Measurements from ENCODE around the gene DEPDC4. TPM values are rescaled to one million over a fixed set of nuclear protein-coding genes. Genes with fewer than 3 reads are reported as not detected.

Gene DEPDC4
- total and polyA plus RNA-seq, 10 of the 15 experiments (the other 5 are each of a cell fraction or from before 2014, with no cell fraction given) = 1.5 to 4.7 (median 2.2) TPM

- CTCF ChIA-PET = interaction anchor here (0.9 to 1.2 kb wide), 2 partner anchors 42 to 207 kb away, joined by 3 read pairs; no protein-coding TSS in a partner anchor
- Histone ChIP-seq H3K79me2 (ENCODE audit: control insufficient read depth, insufficient read depth, low read length) (peaks cover 22% of the 10 kb centered on the region), H3K4me1 (ENCODE audit: control insufficient read depth, insufficient read depth, low read length) (peaks cover 6% of the 10 kb centered on the region; the same call in 1 of the 2 replicates), H3K4me3 (no peak overlapping the region), H4K20me1 (ENCODE audit: control insufficient read depth, insufficient read depth) (no peaks in the 10 kb centered on the region), H3K9me3 (replicated peaks; ENCODE audit: control insufficient read depth, insufficient read depth, low read length) (no peaks in the 10 kb centered on the region), H3K27me3 (replicated peaks in 1 of 2; ENCODE audit: control insufficient read depth in 2 of 2, insufficient read depth in 2 of 2, low read length in 1 of 2) (no peaks in the 10 kb centered on the region), H2AFZ (ENCODE audit: control insufficient read depth, low read depth, low read length) (no peak overlapping the region), H3K36me3 (ENCODE audit: control insufficient read depth in 2 of 2, insufficient read depth in 2 of 2, low read length in 1 of 2) (no peaks in the 10 kb centered on the region; a peak in 1 of 4 replicates), H3K9ac (ENCODE audit: control insufficient read depth, insufficient read depth, low read length) (no peak overlapping the region), H3K4me2 (ENCODE audit: control insufficient read depth, insufficient read depth) (no peak overlapping the region), H3K27ac (ENCODE audit: control insufficient read depth, insufficient read depth) (no peak overlapping the region)
- no peak for ATAC-seq
- POLR2A ChIA-PET = no interaction called here
- RAD21 ChIA-PET (ENCODE audit: unreplicated experiment) = no interaction called here
- DNase-seq (ENCODE audit: low read depth, low spot score) = no peak
- intact Hi-C loops (cut with micrococcal nuclease; ENCODE audit: unreplicated experiment) (no loop called here), in situ Hi-C loops (cut with MboI) (no loop called here)
- no peak for FAIRE-seq
- BruUV-seq (replicated peaks) = no TSS peak
- no peak for TF ChIP-seq SREBF1 (IDR thresholded peaks at IDR 0.05; ENCODE audit: low read length)
- TF ChIP-seq SUPT20H (IDR thresholded peaks at IDR 0.05; ENCODE audit: borderline replicate concordance, control insufficient read depth, low read depth, low read length) = no peak
- TF ChIP-seq SREBF2 (IDR thresholded peaks at IDR 0.05; ENCODE audit: low read length) = no peak
- TF ChIP-seq PKNOX1 (IDR thresholded peaks at IDR 0.05) = no peak
- TF ChIP-seq BCL11A (IDR thresholded peaks at IDR 0.05; ENCODE audit: low read depth, low read length) = no peak
- no peak for TF ChIP-seq CREM (IDR thresholded peaks at IDR 0.05; ENCODE audit: low read depth)
- TF ChIP-seq MTA3 (IDR thresholded peaks at IDR 0.05; ENCODE audit: borderline replicate concordance, low read length) = no peak
- TF ChIP-seq BCLAF1 (IDR thresholded peaks at IDR 0.05) = no peak
- no peak for TF ChIP-seq ATF3 (IDR thresholded peaks at IDR 0.05; ENCODE audit: borderline replicate concordance, extremely low read depth, low read depth, low read length)
- TF ChIP-seq PAX8 (IDR thresholded peaks at IDR 0.05) = no peak
- no peak for TF ChIP-seq RCOR1 (conservative IDR thresholded peaks at IDR 0.05; ENCODE audit: low read depth, low read length)
- 93% methylated on average over 4 of the region's 4 CpGs for WGBS (ENCODE audit: insufficient coverage, insufficient replicate concordance, low lambda C conversion rate, missing lambda C conversion rate)
- SMC1A ChIA-PET (ENCODE audit: uncharacterized antibody, unreplicated experiment) = interaction anchor here (0.6 kb wide), 1 partner anchor 51 kb away, joined by 3 read pairs; no protein-coding TSS in a partner anchor
These were observed 69.4 kb downstream of the DEPDC4 start for GRCh38 chr12:100197486-100197885.
